WTC11 (cell line): ENCODE measurements around the gene TDRD1. TPM values are rescaled to one million over a fixed set of nuclear protein-coding genes. Genes with fewer than 3 reads are reported as not detected.
"Not testable (repeated sequence)": the region's sequence is repeated elsewhere in the genome, so short reads cannot be mapped to it uniquely, and the experiment has no call there.

ENCODE experiments used
- ATAC-seq: fragments of 200-7000 bp; cut with Tn5 transposase; 2 replicates; pipeline ENCODE4 v1.10.0; 2021; ENCODE audit warnings: mild to moderate bottlenecking, moderate library complexity
- CTCF ChIA-PET: fragments of 300-600 bp; sonication (Branson Sonifier 250); formaldehyde crosslinking; loops from one replicate; lab custom pipeline; 2021; ENCODE audit warnings: antibody characterized with exemption; lab: Charles Lee
- POLR2A ChIA-PET: fragments of 350-600 bp; sonication (Branson Sonifier 250); formaldehyde crosslinking; loops from one replicate; lab custom pipeline; 2021; ENCODE audit warnings: antibody characterized with exemption; lab: Charles Lee
- DNase-seq: peaks from one replicate; pipeline ENCODE4 v3.0.0; 2021; ENCODE audit warnings: low spot score
- H3K27ac Mint-ChIP-seq: 2 replicates; pipeline ENCODE4 v1.8.0; 2021; ENCODE audit warnings: mixed read lengths
- H3K27me3 Mint-ChIP-seq: 2 replicates; pipeline ENCODE4 v1.8.0; 2021; ENCODE audit warnings: low read depth, mild to moderate bottlenecking, moderate library complexity, mixed read lengths
- H3K36me3 Mint-ChIP-seq: 2 replicates; pipeline ENCODE4 v1.8.0; 2021; ENCODE audit warnings: mixed read lengths
- H3K4me1 Mint-ChIP-seq: 2 replicates; pipeline ENCODE4 v1.8.0; 2022; ENCODE audit warnings: mixed read lengths
- H3K4me3 Mint-ChIP-seq: 2 replicates; pipeline ENCODE4 v1.8.0; 2021; ENCODE audit warnings: mild to moderate bottlenecking, moderate library complexity, mixed read lengths
- H3K9me3 Mint-ChIP-seq: 2 replicates; pipeline ENCODE4 v1.8.0; 2021; ENCODE audit warnings: mixed read lengths
- ARID4B ChIP-seq: sonication (generic); formaldehyde crosslinking; IDR thresholded peaks from 2 replicates; pipeline ENCODE4 v1.8.0; 2023; ENCODE audit warnings: missing genetic modification reagents, mild to moderate bottlenecking, borderline replicate concordance
- CTCF ChIP-seq: fragments of 200-600 bp; IDR thresholded peaks from 2 replicates; pipeline ENCODE4 v1.8.0; 2022; ENCODE audit warnings: antibody characterized with exemption
- E2F1 ChIP-seq: sonication (generic); formaldehyde crosslinking; IDR thresholded peaks from 2 replicates; pipeline ENCODE4 v1.8.0; 2022; ENCODE audit warnings: mild to moderate bottlenecking, missing genetic modification reagents
- E2F4 ChIP-seq: sonication (generic); formaldehyde crosslinking; IDR thresholded peaks from 2 replicates; pipeline ENCODE4 v1.8.1; 2022; ENCODE audit warnings: low read depth, mild to moderate bottlenecking, moderate library complexity, missing genetic modification reagents, borderline replicate concordance
- GABPB1 ChIP-seq: sonication (generic); formaldehyde crosslinking; IDR thresholded peaks from 2 replicates; pipeline ENCODE4 v1.8.1; 2023; ENCODE audit warnings: mild to moderate bottlenecking, missing genetic modification reagents
- HMGA2 ChIP-seq: fragments of 250-450 bp; sonication (Bioruptor Pico); IDR thresholded peaks from 2 replicates; pipeline ENCODE4 v1.4.0; 2021; ENCODE audit warnings: mild to moderate bottlenecking, moderate library complexity
- HMGXB4 ChIP-seq: sonication (generic); formaldehyde crosslinking; IDR thresholded peaks from 2 replicates; pipeline ENCODE4 v1.8.1; 2023; ENCODE audit warnings: mild to moderate bottlenecking, moderate library complexity, missing genetic modification reagents
- MXD4 ChIP-seq: fragments of 250-450 bp; sonication (Bioruptor Pico); IDR thresholded peaks from 2 replicates; pipeline ENCODE4 v1.8.0; 2021; ENCODE audit warnings: mild to moderate bottlenecking, moderate library complexity, borderline replicate concordance
- NFYB ChIP-seq: sonication (generic); formaldehyde crosslinking; conservative IDR thresholded peaks from 2 replicates; pipeline ENCODE4 v1.8.0; 2022; ENCODE audit warnings: low read depth, missing genetic modification reagents
- NR2C2 ChIP-seq: sonication (generic); formaldehyde crosslinking; IDR thresholded peaks from 2 replicates; pipeline ENCODE4 v1.8.0; 2022; ENCODE audit warnings: mild to moderate bottlenecking, missing genetic modification reagents
- SP1 ChIP-seq: sonication (generic); formaldehyde crosslinking; conservative IDR thresholded peaks from 2 replicates; pipeline ENCODE4 v1.8.1; 2022; ENCODE audit warnings: missing genetic modification reagents
- ZNF121 ChIP-seq: sonication (generic); formaldehyde crosslinking; IDR thresholded peaks from 2 replicates; pipeline ENCODE4 v1.8.0; 2023; ENCODE audit warnings: missing genetic modification reagents
- ZNF219 ChIP-seq: sonication (generic); formaldehyde crosslinking; IDR thresholded peaks from 2 replicates; pipeline ENCODE4 v1.8.0; 2023; ENCODE audit warnings: missing genetic modification reagents, mild to moderate bottlenecking, borderline replicate concordance
- total RNA-seq: library from RNA; stranded (reverse); gene quantifications from 3 replicates; pipeline ENCODE4 v1.2.3, GENCODE V29; 2021

TDRD1 gene
- total RNA-seq, 1 experiment from 2014 or later: 0.70 TPM

GRCh38 chr10:114143160-114143559, 36.0 kb upstream of the TDRD1 start (continued):
- TF ChIP-seq ARID4B (CRISPR knock-in tag) (no peak), ZNF219 (CRISPR knock-in tag) (no peak), HMGA2 (CRISPR knock-in tag) (no peak), NR2C2 (CRISPR knock-in tag) (no peak), SP1 (CRISPR knock-in tag) (no peak), GABPB1 (CRISPR knock-in tag) (no peak), CTCF (no peak), E2F4 (CRISPR knock-in tag) (no peak), HMGXB4 (CRISPR knock-in tag) (no peak), E2F1 (CRISPR knock-in tag) (no peak), NFYB (CRISPR knock-in tag) (no peak), ZNF121 (CRISPR knock-in tag) (no peak)
- TF ChIP-seq, all 79 proteins: peak for 0

- CTCF ChIA-PET, H3K4me1 Mint-ChIP-seq, H3K9me3 Mint-ChIP-seq, ATAC-seq, H3K27ac Mint-ChIP-seq, H3K4me3 Mint-ChIP-seq, POLR2A ChIA-PET, DNase-seq, H3K27me3 Mint-ChIP-seq: not testable (repeated sequence)
- peaks cover 26% of the 10 kb centered on the region for H3K36me3 Mint-ChIP-seq
Observed at GRCh38 chr10:114149476-114149875, 29.7 kb upstream of the TDRD1 start.

- peaks cover 21% of the 10 kb centered on the region for H3K36me3 Mint-ChIP-seq
- DNase-seq (no peak), ATAC-seq (no peak)
- no peaks in the 10 kb centered on the region for H3K9me3 Mint-ChIP-seq
- TF ChIP-seq MXD4 (CRISPR knock-in tag): no peak
- peaks cover 3% of the 10 kb centered on the region; the same call in 1 of the 2 replicates for H3K4me1 Mint-ChIP-seq
- no peak overlapping the region for H3K4me3 Mint-ChIP-seq
- POLR2A ChIA-PET: no interaction called here
- H3K27ac Mint-ChIP-seq: no peak overlapping the region
- CTCF ChIA-PET: no interaction called here
- H3K27me3 Mint-ChIP-seq: no peaks in the 10 kb centered on the region
Observed at GRCh38 chr10:114151486-114151885, 27.7 kb upstream of the TDRD1 start.
